GM21367 (cell line): ENCODE data around the gene OR10V1.

Source experiments
- ATAC-seq: cut with Tn5 transposase; IDR thresholded peaks from one replicate; pipeline ENCODE4 v1.9.1; 2021; ENCODE audit not compliant: unreplicated experiment

Gene OR10V1

GRCh38 chr11:59668950-59669610, 44.6 kb downstream of the OR10V1 start, which contains the start of gene PATL1:
TSS of gene PATL1 (minus strand) at chr11:59669037. CDS start at chr11:59668895, 142 bp downstream.
- ATAC-seq = peak; percentile 89

- peak; percentile 8 for ATAC-seq
Measured at GRCh38 chr11:59668188-59668949, 45.3 kb downstream of the OR10V1 start.

DNA sequence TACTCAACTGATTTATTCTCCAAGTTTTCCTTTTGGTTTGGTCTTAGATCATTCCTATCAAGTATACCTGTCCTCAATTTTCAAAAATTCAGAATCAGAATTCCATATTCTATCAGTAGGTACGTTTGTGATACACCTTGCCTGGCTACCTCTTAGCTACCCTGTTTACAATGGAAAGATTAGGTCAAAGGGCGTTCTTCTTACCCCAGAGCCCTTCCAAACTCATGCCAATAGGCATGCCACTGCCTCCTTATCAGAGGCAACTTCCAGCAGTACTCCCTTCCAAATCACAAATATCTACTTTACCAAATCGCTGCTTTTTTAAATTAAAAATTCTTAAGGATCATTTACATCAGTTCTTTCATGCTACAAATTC, 45.8 kb downstream of the OR10V1 start:
- no peak for ATAC-seq

GRCh38 chr11:59666969-59667368, 46.7 kb downstream of the OR10V1 start:
- ATAC-seq = no peak
